SU-DHL-6 (cell line): ENCODE measurements around the gene PSG5.
"Not testable (repeated sequence)": the region's sequence is repeated elsewhere in the genome, so short reads cannot be mapped to it uniquely, and the experiment has no call there.

Source experiments
- EZH2phosphoT487 ChIP-seq: fragments of 200-600 bp; sonication (generic), shearing (Covaris generic); conservative IDR thresholded peaks from 2 replicates; pipeline ENCODE4 v1.6.1; 2018; ENCODE audit warnings: mild to moderate bottlenecking, antibody characterized with exemption, low read length, moderate library complexity, mixed read lengths
- TF ChIP-seq, protein P1 (sequence below): fragments of 200-600 bp; sonication (generic); IDR thresholded peaks from one replicate; pipeline ENCODE4 v1.5.1; 2017; ENCODE audit warnings: antibody characterized with exemption, mild to moderate bottlenecking, low read length, moderate library complexity; ENCODE audit not compliant: insufficient read depth, poor library complexity, severe bottlenecking

DNA sequence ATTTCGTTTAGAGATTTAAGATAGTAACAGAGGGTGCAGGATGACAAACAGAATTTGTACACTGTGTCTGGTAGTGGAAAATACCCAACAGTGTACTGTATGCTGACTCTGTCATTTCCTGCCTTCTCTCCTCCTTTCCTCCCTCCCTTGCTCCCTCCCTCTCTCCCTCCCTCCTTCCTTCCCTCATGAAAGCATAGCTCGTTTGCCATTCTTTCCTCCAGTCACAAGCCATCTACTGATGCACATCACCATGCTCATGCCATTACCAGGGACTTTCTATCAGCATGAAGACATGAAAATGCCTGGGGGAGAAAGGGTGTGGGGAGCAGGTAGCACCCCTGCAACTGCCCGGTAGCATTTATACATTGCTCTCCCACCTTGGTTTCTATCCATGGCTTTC lies 66.8 kb downstream of the PSG5 start:
- TF ChIP-seq, protein P1, sequence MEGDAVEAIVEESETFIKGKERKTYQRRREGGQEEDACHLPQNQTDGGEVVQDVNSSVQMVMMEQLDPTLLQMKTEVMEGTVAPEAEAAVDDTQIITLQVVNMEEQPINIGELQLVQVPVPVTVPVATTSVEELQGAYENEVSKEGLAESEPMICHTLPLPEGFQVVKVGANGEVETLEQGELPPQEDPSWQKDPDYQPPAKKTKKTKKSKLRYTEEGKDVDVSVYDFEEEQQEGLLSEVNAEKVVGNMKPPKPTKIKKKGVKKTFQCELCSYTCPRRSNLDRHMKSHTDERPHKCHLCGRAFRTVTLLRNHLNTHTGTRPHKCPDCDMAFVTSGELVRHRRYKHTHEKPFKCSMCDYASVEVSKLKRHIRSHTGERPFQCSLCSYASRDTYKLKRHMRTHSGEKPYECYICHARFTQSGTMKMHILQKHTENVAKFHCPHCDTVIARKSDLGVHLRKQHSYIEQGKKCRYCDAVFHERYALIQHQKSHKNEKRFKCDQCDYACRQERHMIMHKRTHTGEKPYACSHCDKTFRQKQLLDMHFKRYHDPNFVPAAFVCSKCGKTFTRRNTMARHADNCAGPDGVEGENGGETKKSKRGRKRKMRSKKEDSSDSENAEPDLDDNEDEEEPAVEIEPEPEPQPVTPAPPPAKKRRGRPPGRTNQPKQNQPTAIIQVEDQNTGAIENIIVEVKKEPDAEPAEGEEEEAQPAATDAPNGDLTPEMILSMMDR, result not testable (repeated sequence)
- not testable (repeated sequence) for TF ChIP-seq EZH2phosphoT487
